DND-41 (cell line): ENCODE measurements around the gene EXTL1.

ENCODE experiments used
- ATAC-seq: fragments of 200-7000 bp; cut with Tn5 transposase; 3 replicates; pipeline ENCODE4 v1.9.1; 2021; ENCODE audit warnings: low read depth; ENCODE audit not compliant: insufficient read depth
- DNase-seq: peaks from one replicate; pipeline ENCODE4 v3.0.0-alpha.2; 2020
- H2AFZ ChIP-seq: 2 replicates; pipeline ENCODE4 v1.6.0; 2012; ENCODE audit warnings: low read depth, low read length
- H3K27ac ChIP-seq: 2 replicates; pipeline ENCODE4 v1.5.1; 2012; ENCODE audit warnings: low read length, inconsistent platforms
- H3K27me3 ChIP-seq: fragments of 200-600 bp; sonication (generic); 2 replicates; pipeline ENCODE4 v1.6.0; 2012; ENCODE audit warnings: low read length, mild to moderate bottlenecking, inconsistent platforms; ENCODE audit not compliant: insufficient read depth, poor library complexity
- H3K36me3 ChIP-seq: 2 replicates; pipeline ENCODE4 v1.5.1; 2012; ENCODE audit warnings: low read length, inconsistent platforms; ENCODE audit not compliant: insufficient read depth
- H3K4me1 ChIP-seq: 2 replicates; pipeline ENCODE4 v1.5.1; 2012; ENCODE audit warnings: mild to moderate bottlenecking, low read length; ENCODE audit not compliant: insufficient read depth
- H3K4me2 ChIP-seq: 2 replicates; pipeline ENCODE4 v1.6.0; 2012; ENCODE audit warnings: mild to moderate bottlenecking, moderate library complexity, low read length, inconsistent platforms; ENCODE audit not compliant: insufficient read depth
- H3K4me3 ChIP-seq, 2 experiments: fragments of 200-600 bp in 1 of 2; shearing (Covaris generic) in 1 of 2; 2 replicates each; pipeline ENCODE4 v1.5.1; 2012 to 2016; ENCODE audit warnings: inconsistent platforms in 2 of 2, low read length in 2 of 2, mild to moderate bottlenecking in 2 of 2, low read depth in 1 of 2, moderate library complexity in 1 of 2
- H3K79me2 ChIP-seq: 2 replicates; pipeline ENCODE4 v1.6.0; 2012; ENCODE audit warnings: low read length, inconsistent platforms; ENCODE audit not compliant: insufficient read depth
- H3K9ac ChIP-seq: 2 replicates; pipeline ENCODE4 v1.6.0; 2012; ENCODE audit warnings: low read depth, mild to moderate bottlenecking, inconsistent platforms, low read length, moderate library complexity
- H3K9me3 ChIP-seq: 2 replicates; pipeline ENCODE4 v1.5.1; 2012; ENCODE audit warnings: low read length, moderate library complexity, mild to moderate bottlenecking, inconsistent platforms; ENCODE audit not compliant: insufficient read depth, severe bottlenecking
- H4K20me1 ChIP-seq: 2 replicates; pipeline ENCODE4 v1.6.0; 2012; ENCODE audit warnings: low read length; ENCODE audit not compliant: insufficient read depth
- CTCF ChIP-seq: IDR thresholded peaks from 2 replicates; pipeline ENCODE4 v1.5.1; 2012; ENCODE audit warnings: borderline replicate concordance, low read length, moderate library complexity, mild to moderate bottlenecking; ENCODE audit not compliant: poor library complexity, severe bottlenecking; ENCODE audit errors: extremely low read depth
- EZH2 ChIP-seq: IDR thresholded peaks from 3 replicates; pipeline ENCODE4 v1.6.1; 2012; ENCODE audit warnings: borderline replicate concordance, low read depth, mild to moderate bottlenecking, moderate library complexity, low read length, inconsistent platforms; ENCODE audit not compliant: severe bottlenecking

EXTL1 gene

GRCh38 chr1:26057189-26057588 lies 35.6 kb downstream of the EXTL1 start:
- Histone ChIP-seq H3K79me2 (no peaks in the 10 kb centered on the region), H3K36me3 (no peaks in the 10 kb centered on the region), H2AFZ (no peak overlapping the region), H4K20me1 (no peaks in the 10 kb centered on the region), H3K27me3 (peaks cover 27% of the 10 kb centered on the region), H3K4me1 (no peaks in the 10 kb centered on the region), H3K9ac (no peak overlapping the region), H3K9me3 (no peaks in the 10 kb centered on the region), H3K4me2 (no peak overlapping the region), H3K4me3 (no peak overlapping the region), H3K27ac (no peak overlapping the region)
- DNase-seq (no peak), ATAC-seq (no peak)
- no peak for TF ChIP-seq CTCF
- no peak for TF ChIP-seq EZH2

DNA sequence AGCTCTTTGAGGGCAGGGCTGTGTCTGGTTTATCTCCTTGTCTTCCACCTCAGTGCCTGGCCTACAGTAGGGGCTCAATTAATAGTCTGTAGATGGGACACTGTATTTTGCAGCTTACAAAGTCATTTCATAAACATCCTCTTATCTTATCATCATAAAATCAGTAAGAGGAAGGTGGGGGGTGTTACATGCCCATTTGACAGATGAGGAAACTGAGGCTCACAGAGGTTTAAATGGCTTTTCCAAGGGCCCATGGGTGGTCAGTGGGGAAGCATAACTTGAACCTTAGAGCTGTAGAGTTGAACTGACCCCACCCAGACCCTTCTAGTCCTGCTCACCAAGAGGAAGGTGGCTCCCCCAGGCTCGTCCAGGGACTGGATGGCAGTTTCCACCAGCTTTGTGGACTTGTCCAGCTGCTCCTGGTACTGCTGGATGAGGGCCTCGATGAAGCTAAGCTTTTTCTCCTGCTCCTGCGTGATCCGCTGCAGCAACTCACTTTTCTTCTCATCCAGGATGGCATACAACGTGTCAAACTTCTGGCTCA lies 36.5 kb downstream of the EXTL1 start:
- H3K9me3 ChIP-seq = no peaks in the 10 kb centered on the region
- no peaks in the 10 kb centered on the region for H3K36me3 ChIP-seq
- TF ChIP-seq EZH2 = no peak
- TF ChIP-seq CTCF = no peak
- ATAC-seq (no peak), DNase-seq (no peak)
- no peaks in the 10 kb centered on the region for H4K20me1 ChIP-seq
- no peak overlapping the region for H2AFZ ChIP-seq
- no peak overlapping the region for H3K27ac ChIP-seq
- H3K4me3 ChIP-seq = no peak overlapping the region
- H3K4me1 ChIP-seq = no peaks in the 10 kb centered on the region
- no peaks in the 10 kb centered on the region for H3K79me2 ChIP-seq
- H3K4me2 ChIP-seq = no peak overlapping the region
- no peak overlapping the region for H3K9ac ChIP-seq
- H3K27me3 ChIP-seq = peaks cover 30% of the 10 kb centered on the region

GRCh38 chr1:26059906-26060305 lies 38.3 kb downstream of the EXTL1 start:
- no peak for TF ChIP-seq CTCF
- TF ChIP-seq EZH2 = no peak
- Histone ChIP-seq H3K27ac (no peak overlapping the region), H3K4me2 (no peak overlapping the region), H3K27me3 (peaks cover 20% of the 10 kb centered on the region), H4K20me1 (no peaks in the 10 kb centered on the region), H3K79me2 (no peaks in the 10 kb centered on the region), H3K9me3 (no peaks in the 10 kb centered on the region), H3K4me1 (no peaks in the 10 kb centered on the region), H2AFZ (no peak overlapping the region), H3K9ac (no peak overlapping the region), H3K36me3 (no peaks in the 10 kb centered on the region), H3K4me3 (no peak overlapping the region)
- no peak for DNase-seq
- ATAC-seq = no peak
